CD14-positive monocyte (primary cell): ENCODE measurements around the gene RMDN3. TPM values are rescaled to one million over a fixed set of nuclear protein-coding genes. Genes with fewer than 3 reads are reported as not detected.

ENCODE experiments used
- DNase-seq, 3 donors: peaks; one replicate each; pipeline ENCODE4 v3.0.0-alpha.2; 2011 to 2022
- H2AFZ ChIP-seq: 2 replicates; pipeline ENCODE4 v1.6.0; 2012; ENCODE audit warnings: mild to moderate bottlenecking, low read depth, low read length, inconsistent platforms; ENCODE audit not compliant: insufficient read depth, poor library complexity, severe bottlenecking
- H3K27ac ChIP-seq, 2 donors: 1 replicate in 1 of 2; 2 replicates in 1 of 2; pipeline ENCODE4 v1.5.1; 2012 to 2013; ENCODE audit warnings: low read length in 2 of 2, control low read depth in 1 of 2, inconsistent platforms in 1 of 2, low read depth in 1 of 2, mild to moderate bottlenecking in 1 of 2
- H3K27me3 ChIP-seq, 2 donors: one replicate each; pipeline versions ENCODE4 v1.6.0 to v1.6.1; 2011 to 2013; ENCODE audit warnings: low read length in 2 of 2; ENCODE audit not compliant: control insufficient read depth in 2 of 2, insufficient read depth in 2 of 2
- H3K36me3 ChIP-seq, 2 donors: replicated peaks in 1 of 2; 1 replicate in 1 of 2; 2 replicates in 1 of 2; pipeline versions ENCODE4 v1.5.1 to v1.6.1; 2012 to 2013; ENCODE audit warnings: low read length in 2 of 2, control low read depth in 1 of 2, inconsistent platforms in 1 of 2, mild to moderate bottlenecking in 1 of 2; ENCODE audit not compliant: insufficient read depth in 2 of 2, control insufficient read depth in 1 of 2
- H3K4me1 ChIP-seq, 2 donors: 1 replicate in 1 of 2; 2 replicates in 1 of 2; pipeline versions ENCODE4 v1.5.1 to v1.6.1; 2012 to 2013; ENCODE audit warnings: low read length in 2 of 2, control low read depth in 1 of 2, inconsistent platforms in 1 of 2, mild to moderate bottlenecking in 1 of 2, moderate library complexity in 1 of 2; ENCODE audit not compliant: insufficient read depth in 2 of 2, control insufficient read depth in 1 of 2
- H3K4me2 ChIP-seq: replicated peaks from 2 replicates; pipeline ENCODE3; 2012; ENCODE audit warnings: low read length, moderate library complexity, mild to moderate bottlenecking; ENCODE audit not compliant: poor library complexity, severe bottlenecking; ENCODE audit errors: extremely low read depth
- H3K4me3 ChIP-seq, 3 experiments: fragments of 200-600 bp in 1 of 3; sonication (generic) in 1 of 3; replicated peaks in 1 of 3; 1 replicate in 2 of 3; 2 replicates in 1 of 3; pipeline ENCODE4 v1.5.1; 2011 to 2013; ENCODE audit warnings: low read length in 3 of 3, mild to moderate bottlenecking in 3 of 3, control low read depth in 2 of 3, low read depth in 2 of 3, inconsistent platforms in 1 of 3, moderate library complexity in 1 of 3
- H3K79me2 ChIP-seq: 2 replicates; pipeline ENCODE4 v1.6.0; 2012; ENCODE audit warnings: mild to moderate bottlenecking, control low read depth, inconsistent platforms, low read length, moderate library complexity; ENCODE audit not compliant: insufficient read depth
- H3K9ac ChIP-seq: 2 replicates; pipeline ENCODE4 v1.6.0; 2017; ENCODE audit warnings: low read length, mild to moderate bottlenecking; ENCODE audit not compliant: insufficient read depth, poor library complexity, severe bottlenecking
- H3K9me3 ChIP-seq, 2 donors: replicated peaks in 1 of 2; 1 replicate in 1 of 2; 2 replicates in 1 of 2; pipeline versions ENCODE4 v1.5.1 to v1.6.1; 2012 to 2013; ENCODE audit warnings: low read length in 2 of 2, control low read depth in 1 of 2; ENCODE audit not compliant: control insufficient read depth in 1 of 2, insufficient read depth in 1 of 2
- H4K20me1 ChIP-seq: 2 replicates; pipeline ENCODE4 v1.6.0; 2012; ENCODE audit warnings: mild to moderate bottlenecking, low read length, control low read depth, moderate library complexity; ENCODE audit not compliant: insufficient read depth
- H3K27ac Mint-ChIP-seq, 7 donors: one replicate each; pipeline ENCODE4 v1.8.0; 2020; ENCODE audit warnings: mild to moderate bottlenecking in 7 of 7, mixed read lengths in 7 of 7, moderate library complexity in 6 of 7, inconsistent platforms in 2 of 7
- H3K27me3 Mint-ChIP-seq, 3 donors: one replicate each; pipeline ENCODE4 v1.8.0; 2021 to 2022; ENCODE audit warnings: low read depth in 3 of 3, mild to moderate bottlenecking in 3 of 3, mixed read lengths in 3 of 3, moderate library complexity in 3 of 3, inconsistent platforms in 1 of 3
- H3K36me3 Mint-ChIP-seq, 2 donors: one replicate each; pipeline ENCODE4 v1.8.0; 2020; ENCODE audit warnings: mixed read lengths in 2 of 2, inconsistent platforms in 1 of 2, mild to moderate bottlenecking in 1 of 2
- H3K4me1 Mint-ChIP-seq: one replicate; pipeline ENCODE4 v1.8.0; 2020; ENCODE audit warnings: mild to moderate bottlenecking, mixed read lengths
- H3K4me3 Mint-ChIP-seq, 2 donors: one replicate each; pipeline ENCODE4 v1.8.0; 2020; ENCODE audit warnings: mild to moderate bottlenecking in 2 of 2, mixed read lengths in 2 of 2, moderate library complexity in 1 of 2
- H3K9me3 Mint-ChIP-seq, 7 donors: one replicate each; pipeline ENCODE4 v1.8.0; 2020 to 2022; ENCODE audit warnings: mixed read lengths in 7 of 7, mild to moderate bottlenecking in 6 of 7, moderate library complexity in 6 of 7, inconsistent platforms in 2 of 7
- WGBS: methylation state at CpG from one replicate; pipeline ENCODE4 v1.1.5; 2013; ENCODE audit warnings: missing lambda C conversion rate; ENCODE audit not compliant: insufficient coverage; 5-methylcytosine and 5-hydroxymethylcytosine counted together
- intact Hi-C, 2 donors: fragments of 100-400 bp; cut with micrococcal nuclease; formaldehyde crosslinking; loops; one replicate each; pipeline versions ENCODE4 v1.15.0 to v1.15.1; 2023
- polyA plus RNA-seq, 3 donors: library from polyadenylated mRNA; depleted of rRNA in 1 of 3; unstranded in 2 of 3; stranded (reverse) in 1 of 3; fragments of 300-500 nt in 2 of 3; fragments of >200 nt in 1 of 3; fragmentation: Illumina TruSeq in 2 of 3; gene quantifications; 1 replicate in 2 of 3; 2 replicates in 1 of 3; pipeline ENCODE4 v1.2.3, GENCODE V29; 2012 to 2021
- TF ChIP-seq, protein P1 (sequence below): fragments of 200-600 bp; IDR thresholded peaks from one replicate; pipeline ENCODE4 v1.8.0; 2022; ENCODE audit warnings: antibody characterized with exemption, mild to moderate bottlenecking

RMDN3 gene
- polyA plus RNA-seq, 3 donors, result 9.8 to 13.5 (median 13.2) TPM

DNA sequence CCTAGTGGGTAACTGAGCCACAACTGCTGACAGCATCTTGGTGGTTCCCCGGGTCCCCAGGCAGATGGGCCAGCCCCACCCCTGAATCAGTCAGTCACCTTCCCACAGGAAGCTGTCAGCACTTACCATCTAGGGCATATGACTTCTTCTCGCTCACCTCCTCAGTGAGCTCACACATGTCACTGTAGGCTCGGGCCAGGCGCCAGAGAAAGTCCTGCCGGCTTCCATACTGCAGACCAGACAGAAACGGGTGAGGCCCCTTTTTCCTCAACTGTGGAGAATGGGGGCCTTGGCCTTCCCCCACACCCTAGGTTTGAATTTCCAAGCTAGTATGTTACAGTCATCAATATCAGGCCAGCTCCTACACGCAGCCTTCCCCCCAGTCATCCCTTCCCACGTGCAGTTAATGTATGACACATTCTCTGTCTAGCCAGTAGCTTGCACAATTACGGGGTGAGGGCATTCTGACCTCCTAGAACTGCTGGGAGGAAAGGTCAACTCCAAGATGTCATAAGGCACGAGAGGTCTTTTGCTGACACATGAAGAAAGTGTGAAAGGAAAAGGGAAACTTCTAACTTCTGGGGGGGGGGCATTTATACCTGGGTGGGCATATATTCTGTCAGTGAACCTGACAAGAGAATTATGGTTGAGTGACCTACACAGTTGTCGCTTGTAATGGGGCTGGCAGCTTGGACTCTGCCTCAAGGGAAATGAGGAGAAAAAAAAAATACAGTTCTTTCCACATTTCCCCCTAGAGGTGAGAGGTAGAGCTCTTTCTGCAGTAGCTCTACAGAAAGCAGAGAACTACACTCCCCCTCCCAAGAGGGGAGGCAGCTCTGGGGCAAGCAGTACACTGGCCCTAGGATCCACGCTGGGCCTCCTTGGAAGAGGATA is 10.9 kb downstream of the RMDN3 start:
- peaks cover 27% of the 10 kb centered on the region for H3K4me1 Mint-ChIP-seq
- H3K4me3 Mint-ChIP-seq, result no peak overlapping the region
- H2AFZ ChIP-seq, result no peak overlapping the region
- H3K36me3 ChIP-seq, result peaks cover 29 to 77% of the 10 kb centered on the region in 2 donors
- no peaks in the 10 kb centered on the region for H3K27me3 ChIP-seq
- intact Hi-C loops, result no loop called here
- TF ChIP-seq, protein P1, sequence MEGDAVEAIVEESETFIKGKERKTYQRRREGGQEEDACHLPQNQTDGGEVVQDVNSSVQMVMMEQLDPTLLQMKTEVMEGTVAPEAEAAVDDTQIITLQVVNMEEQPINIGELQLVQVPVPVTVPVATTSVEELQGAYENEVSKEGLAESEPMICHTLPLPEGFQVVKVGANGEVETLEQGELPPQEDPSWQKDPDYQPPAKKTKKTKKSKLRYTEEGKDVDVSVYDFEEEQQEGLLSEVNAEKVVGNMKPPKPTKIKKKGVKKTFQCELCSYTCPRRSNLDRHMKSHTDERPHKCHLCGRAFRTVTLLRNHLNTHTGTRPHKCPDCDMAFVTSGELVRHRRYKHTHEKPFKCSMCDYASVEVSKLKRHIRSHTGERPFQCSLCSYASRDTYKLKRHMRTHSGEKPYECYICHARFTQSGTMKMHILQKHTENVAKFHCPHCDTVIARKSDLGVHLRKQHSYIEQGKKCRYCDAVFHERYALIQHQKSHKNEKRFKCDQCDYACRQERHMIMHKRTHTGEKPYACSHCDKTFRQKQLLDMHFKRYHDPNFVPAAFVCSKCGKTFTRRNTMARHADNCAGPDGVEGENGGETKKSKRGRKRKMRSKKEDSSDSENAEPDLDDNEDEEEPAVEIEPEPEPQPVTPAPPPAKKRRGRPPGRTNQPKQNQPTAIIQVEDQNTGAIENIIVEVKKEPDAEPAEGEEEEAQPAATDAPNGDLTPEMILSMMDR, result no peak
- H3K27ac Mint-ChIP-seq, result peak overlapping the region in 5 of 7 donors; percentile 18 to 83 (median 51)
- DNase-seq, result peak in 2 of 3 donors; percentile 13 to 44
- no peak overlapping the region for H3K9ac ChIP-seq
- no peaks in the 10 kb centered on the region for H4K20me1 ChIP-seq
- 90% methylated on average over 6 of the region's 12 CpGs for WGBS
- no peaks in the 10 kb centered on the region for H3K9me3 ChIP-seq
- peaks cover 53 to 72% of the 10 kb centered on the region in 2 donors for H3K36me3 Mint-ChIP-seq
- H3K4me1 ChIP-seq, result peaks cover 16 to 18% of the 10 kb centered on the region in 2 donors
- no peak overlapping the region for H3K4me2 ChIP-seq
- H3K27me3 Mint-ChIP-seq, result no peaks in the 10 kb centered on the region
- peak overlapping the region in 1 of 2 donors; percentile 26 for H3K27ac ChIP-seq
- no peaks in the 10 kb centered on the region for H3K9me3 Mint-ChIP-seq
- no peak overlapping the region for H3K4me3 ChIP-seq
- H3K79me2 ChIP-seq, result no peaks in the 10 kb centered on the region

DNA sequence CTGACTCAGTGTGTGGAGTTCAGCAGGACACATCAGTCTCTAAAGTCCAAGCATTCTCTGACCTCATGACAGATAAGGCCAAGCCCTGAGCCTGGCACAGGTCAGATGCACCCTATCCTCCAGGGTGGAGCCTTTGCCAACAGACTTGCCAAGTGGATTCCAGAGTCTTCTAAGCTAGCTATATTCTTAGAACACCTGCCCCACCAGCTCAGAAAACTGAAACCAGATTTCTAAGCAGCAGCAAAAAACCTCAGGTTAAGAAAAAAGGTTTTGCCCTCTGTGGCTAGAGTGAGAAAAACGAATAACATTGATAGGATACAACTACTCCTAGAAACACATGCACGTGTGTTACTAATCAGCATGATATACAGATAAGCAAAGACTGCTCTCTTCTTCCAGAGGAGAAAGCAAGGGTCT is 11.6 kb downstream of the RMDN3 start:
- Histone ChIP-seq H3K4me1 (peaks cover 16 to 18% of the 10 kb centered on the region in 2 donors), H3K4me3 (no peak overlapping the region), H3K27me3 (no peaks in the 10 kb centered on the region), H3K4me2 (no peak overlapping the region), H3K36me3 (peaks cover 29 to 81% of the 10 kb centered on the region in 2 donors), H2AFZ (no peak overlapping the region), H3K9ac (no peak overlapping the region), H3K9me3 (no peaks in the 10 kb centered on the region), H3K27ac (peak overlapping the region in 1 of 2 donors; percentile 26), H3K79me2 (no peaks in the 10 kb centered on the region), H4K20me1 (no peaks in the 10 kb centered on the region)
- Mint-ChIP-seq H3K4me3 (no peak overlapping the region), H3K9me3 (no peaks in the 10 kb centered on the region), H3K27ac (peak overlapping the region in 2 of 7 donors; percentile 51 to 83), H3K36me3 (peaks cover 59 to 74% of the 10 kb centered on the region in 2 donors), H3K4me1 (peaks cover 27% of the 10 kb centered on the region), H3K27me3 (no peaks in the 10 kb centered on the region)
- TF ChIP-seq, protein P1, result no peak
- intact Hi-C loops, result no loop called here
- WGBS, result 100% methylated on average over 1 of the region's 2 CpGs
- DNase-seq, result no peak
